OCI-LY3 (cell line): ENCODE measurements around the gene SHMT2.

Experiments
- EZH2phosphoT487 ChIP-seq: fragments of 200-600 bp; shearing (Covaris generic); IDR thresholded peaks from 2 replicates; pipeline ENCODE4 v1.6.1; 2018; ENCODE audit warnings: antibody characterized with exemption, mixed run types, low read depth
- TF ChIP-seq, protein P1 (sequence below): fragments of 200-600, 300-600 bp; sonication (generic); IDR thresholded peaks from 2 replicates; pipeline ENCODE4 v1.5.1; 2014; ENCODE audit warnings: antibody characterized with exemption, low read length, low read depth

DNA sequence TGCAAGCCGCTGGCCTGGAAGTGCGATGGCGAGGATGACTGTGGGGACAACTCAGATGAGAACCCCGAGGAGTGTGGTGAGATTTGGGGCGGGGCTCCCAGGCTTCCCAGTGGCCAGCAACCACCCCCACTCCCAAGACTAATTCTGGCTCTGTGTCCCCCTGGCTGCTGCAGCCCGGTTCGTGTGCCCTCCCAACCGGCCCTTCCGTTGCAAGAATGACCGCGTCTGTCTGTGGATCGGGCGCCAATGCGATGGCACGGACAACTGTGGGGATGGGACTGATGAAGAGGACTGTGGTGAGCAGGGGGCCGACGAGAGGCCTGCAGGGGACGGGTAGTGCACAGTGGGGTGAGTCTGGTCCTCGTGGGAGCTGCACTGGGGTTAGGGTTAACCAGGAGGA is 25.1 kb upstream of the SHMT2 start:
- TF ChIP-seq, protein P1, sequence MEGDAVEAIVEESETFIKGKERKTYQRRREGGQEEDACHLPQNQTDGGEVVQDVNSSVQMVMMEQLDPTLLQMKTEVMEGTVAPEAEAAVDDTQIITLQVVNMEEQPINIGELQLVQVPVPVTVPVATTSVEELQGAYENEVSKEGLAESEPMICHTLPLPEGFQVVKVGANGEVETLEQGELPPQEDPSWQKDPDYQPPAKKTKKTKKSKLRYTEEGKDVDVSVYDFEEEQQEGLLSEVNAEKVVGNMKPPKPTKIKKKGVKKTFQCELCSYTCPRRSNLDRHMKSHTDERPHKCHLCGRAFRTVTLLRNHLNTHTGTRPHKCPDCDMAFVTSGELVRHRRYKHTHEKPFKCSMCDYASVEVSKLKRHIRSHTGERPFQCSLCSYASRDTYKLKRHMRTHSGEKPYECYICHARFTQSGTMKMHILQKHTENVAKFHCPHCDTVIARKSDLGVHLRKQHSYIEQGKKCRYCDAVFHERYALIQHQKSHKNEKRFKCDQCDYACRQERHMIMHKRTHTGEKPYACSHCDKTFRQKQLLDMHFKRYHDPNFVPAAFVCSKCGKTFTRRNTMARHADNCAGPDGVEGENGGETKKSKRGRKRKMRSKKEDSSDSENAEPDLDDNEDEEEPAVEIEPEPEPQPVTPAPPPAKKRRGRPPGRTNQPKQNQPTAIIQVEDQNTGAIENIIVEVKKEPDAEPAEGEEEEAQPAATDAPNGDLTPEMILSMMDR, result no peak
- TF ChIP-seq EZH2phosphoT487, result no peak
